GM21786 (cell line): ENCODE measurements around the gene ANOS1.
"Not testable (repeated sequence)": the region's sequence is repeated elsewhere in the genome, so short reads cannot be mapped to it uniquely, and the experiment has no call there.

Experiments used
- ATAC-seq: cut with Tn5 transposase; IDR thresholded peaks from one replicate; pipeline ENCODE4 v1.9.1; 2021; ENCODE audit not compliant: unreplicated experiment

The ANOS1 gene

GRCh38 chrX:8632924-8633323 is 99.0 kb downstream of the ANOS1 start:
- no peak for ATAC-seq

GRCh38 chrX:8629871-8630270 is 102.1 kb downstream of the ANOS1 start:
- no peak for ATAC-seq

DNA sequence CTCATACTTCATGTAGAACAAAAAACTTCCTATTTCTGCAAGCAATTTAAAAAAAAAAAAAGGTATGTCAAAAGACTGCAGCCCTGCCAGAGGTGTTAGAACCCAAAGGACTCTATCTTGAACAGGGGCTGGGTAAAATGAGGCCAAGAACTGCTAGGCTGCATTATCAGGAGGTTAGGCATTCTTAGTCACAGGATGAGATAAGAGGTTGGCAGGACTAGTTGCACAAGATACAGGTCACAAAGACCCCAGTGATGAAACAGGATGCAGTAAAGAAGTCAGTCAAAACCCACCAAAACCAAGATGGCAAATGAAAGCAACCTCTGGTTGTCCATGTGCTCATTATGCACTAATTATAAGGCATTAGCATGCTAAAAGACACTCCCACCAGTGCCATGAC is 104.1 kb downstream of the ANOS1 start:
- no peak for ATAC-seq

DNA sequence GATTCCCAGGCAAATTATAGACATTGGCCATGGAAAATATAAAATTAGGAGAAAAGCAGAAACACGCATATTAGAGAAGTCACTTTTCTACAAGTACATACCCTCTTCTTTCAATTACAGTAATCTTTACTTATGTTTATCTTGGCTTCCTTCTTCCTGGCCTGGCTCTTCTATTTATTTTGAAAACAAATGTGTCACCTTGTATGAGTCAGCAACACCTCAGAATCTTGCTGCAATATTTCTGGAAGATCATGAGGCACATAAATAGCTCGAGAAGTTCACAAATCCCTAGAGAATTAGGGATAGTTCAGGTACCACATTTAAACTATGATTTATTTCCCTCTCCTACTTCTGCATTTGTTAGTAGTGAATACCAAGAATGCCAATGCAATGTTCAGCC is 124.6 kb downstream of the ANOS1 start:
- no peak for ATAC-seq

DNA sequence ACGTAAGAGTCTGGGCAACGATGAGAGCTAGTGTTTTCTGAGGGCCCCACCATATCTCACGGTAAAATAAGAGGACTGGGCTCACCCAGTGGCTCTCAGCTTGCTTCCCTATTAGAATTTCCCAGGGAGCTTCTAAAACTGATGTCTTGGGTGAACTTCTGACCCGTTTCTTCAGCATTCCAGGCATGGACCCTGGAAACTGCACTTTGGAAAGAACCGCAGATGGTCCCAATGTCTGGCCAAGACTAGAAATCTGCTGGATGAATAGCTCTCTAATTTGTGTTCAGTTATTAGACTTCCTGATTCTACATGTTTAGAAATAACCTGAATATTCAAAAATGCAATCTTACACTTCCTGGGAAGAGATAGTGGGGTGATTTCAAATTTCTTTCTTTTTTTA is 127.8 kb downstream of the ANOS1 start:
- no peak for ATAC-seq

DNA sequence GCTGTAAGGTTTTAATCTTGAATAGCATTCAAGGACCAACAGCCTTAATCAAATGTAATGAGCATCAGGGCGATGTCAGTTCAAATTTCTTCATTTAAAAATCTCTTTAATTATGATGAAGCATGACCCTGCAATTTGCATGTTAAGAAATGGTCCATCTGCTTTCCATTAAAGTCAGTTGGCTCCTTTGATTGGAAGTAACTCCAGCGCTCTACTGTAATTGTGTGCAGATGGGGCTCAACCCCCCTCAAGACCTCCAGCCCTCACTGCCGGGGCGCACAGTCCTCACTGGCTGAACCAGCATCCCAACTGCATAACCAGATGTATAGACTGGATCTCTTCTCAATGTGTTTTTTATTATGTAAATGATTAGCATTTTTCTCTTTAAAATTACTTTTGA is 140.4 kb downstream of the ANOS1 start:
- ATAC-seq = no peak

DNA sequence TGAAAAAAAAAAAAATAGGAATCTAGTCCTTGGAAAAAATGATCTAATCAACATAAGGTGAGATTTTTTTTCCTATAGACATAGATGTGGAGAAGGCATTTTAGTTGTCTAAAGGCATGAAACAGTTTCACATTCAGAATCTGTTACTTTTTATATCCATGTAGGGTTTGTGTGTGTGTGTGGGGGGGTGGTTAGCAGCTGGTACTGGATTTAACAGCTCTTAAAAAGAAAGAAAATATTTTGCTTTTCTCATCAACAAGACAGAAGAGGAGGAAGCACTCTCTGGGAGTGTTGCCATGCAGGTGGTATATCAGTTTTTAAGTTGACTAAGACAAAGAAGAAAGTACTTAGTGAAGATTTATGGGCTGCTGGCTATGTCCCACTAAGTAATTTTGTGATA is 145.0 kb downstream of the ANOS1 start:
- no peak for ATAC-seq

- no peak for ATAC-seq
Observed at GRCh38 chrX:8579602-8580001, 152.3 kb downstream of the ANOS1 start.

DNA sequence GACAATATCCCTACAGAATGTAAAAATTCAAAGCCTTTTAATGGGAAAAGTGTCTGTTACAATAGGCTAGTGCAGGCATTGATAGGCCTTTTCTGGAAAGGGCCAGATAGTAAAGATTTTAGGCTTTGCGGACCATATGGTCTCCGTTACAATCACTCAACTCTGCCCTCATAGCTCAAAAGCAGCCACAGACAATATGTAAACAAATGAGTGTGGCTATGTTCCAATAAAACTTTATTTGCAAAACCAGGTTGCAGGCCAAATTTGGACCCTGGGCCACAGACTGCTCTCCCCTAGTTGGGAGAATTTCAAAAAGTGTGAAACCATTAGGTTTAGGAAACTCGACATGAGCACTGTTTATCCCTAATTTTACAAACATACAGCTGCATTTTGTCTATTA is 155.1 kb downstream of the ANOS1 start:
- no peak for ATAC-seq

DNA sequence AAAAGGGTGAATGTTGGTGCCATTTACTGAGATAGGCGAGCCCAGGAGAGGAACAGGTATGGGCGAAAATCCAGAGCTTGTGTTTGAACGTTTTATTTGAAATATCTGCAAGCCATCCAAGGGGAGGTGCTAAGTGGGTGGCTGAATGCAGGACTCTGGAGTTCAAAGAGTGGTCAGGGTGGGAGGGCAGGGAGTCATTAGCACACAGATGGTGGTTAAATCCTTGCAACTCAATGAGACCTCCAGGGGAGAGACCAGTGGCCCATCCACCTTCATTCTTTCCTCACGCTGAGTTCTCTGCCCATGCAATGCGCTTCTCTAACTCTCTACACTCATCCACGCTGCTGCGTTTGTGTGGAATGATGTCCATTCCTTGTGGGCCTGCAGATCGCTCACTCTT is 166.2 kb downstream of the ANOS1 start:
- no peak for ATAC-seq

DNA sequence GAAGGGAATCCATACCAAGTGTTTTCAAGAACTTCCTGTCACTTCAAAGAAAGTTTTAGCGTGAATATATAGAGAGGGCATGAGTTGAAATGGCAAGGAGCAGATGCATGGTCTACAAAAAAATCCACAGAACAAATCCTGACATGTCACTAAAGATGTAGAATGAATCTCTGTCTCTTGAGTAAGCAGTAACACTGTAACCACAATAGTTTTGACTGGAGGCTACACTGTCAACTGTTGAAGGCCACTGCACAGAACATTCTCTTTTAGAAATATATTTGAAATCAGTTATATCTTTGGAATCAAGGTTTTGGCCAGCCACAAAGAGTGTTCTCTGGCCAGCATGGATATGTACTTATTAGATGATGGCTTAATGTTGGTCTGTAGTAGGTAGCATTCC is 183.5 kb downstream of the ANOS1 start:
- no peak for ATAC-seq

DNA sequence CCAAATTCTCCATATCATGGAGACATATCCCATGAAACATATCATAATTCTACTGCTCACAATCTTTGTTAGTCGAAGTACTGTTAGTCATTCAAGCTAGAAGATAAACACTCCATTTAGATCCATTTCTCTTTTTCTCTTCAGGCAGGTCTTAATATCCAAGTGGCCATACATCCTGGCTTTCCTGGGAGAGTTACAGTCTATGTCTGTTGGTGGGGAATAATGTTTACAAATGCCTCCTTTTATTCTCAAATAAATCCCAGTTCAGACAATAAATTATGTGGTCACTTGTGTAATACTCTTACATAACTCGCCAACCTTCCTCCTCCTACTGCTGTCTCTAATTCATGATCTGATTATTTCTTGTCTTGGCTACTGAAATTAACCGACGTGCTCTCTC is 185.2 kb downstream of the ANOS1 start:
- no peak for ATAC-seq

DNA sequence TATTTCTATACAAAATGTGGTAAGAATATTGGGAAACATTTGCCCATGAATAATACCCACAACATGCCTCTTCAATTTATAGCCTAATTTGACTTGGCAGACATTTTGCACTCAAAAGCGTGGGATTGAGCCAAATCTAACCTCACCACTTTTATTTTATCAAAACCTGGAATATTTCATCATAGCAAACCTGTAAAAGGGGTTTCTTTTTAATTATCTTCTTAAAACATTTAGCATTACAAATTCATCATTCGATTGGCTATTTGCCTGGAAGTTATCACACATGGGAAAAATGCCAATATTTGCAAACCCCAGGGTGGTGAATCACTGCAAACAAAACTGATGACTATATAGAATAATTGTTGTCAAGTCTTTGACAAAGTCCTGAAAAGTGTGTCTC is 211.1 kb downstream of the ANOS1 start:
- ATAC-seq = no peak

GRCh38 chrX:8520178-8520577 is 211.8 kb downstream of the ANOS1 start:
- ATAC-seq = no peak

- ATAC-seq = no peak
Observed at GRCh38 chrX:8504451-8504850, 227.5 kb downstream of the ANOS1 start.

DNA sequence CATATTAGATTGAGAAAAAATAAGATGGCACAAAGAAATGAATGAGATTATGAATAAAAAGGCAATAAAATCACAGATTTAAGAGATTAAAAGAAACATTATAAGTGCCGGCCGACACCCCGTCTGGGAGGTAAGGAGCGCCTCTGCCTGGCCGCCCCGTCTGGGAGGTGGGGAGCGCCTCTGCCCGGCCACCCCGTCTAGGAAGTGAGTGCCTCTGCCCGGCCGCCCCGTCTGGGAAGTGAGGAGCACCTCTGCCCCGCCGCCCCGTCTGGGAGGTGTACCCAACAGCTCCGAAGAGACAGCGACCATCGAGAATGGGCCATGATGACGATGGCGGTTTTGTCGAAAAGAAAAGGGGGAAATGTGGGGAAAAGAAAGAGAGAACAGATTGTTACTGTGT is 229.8 kb downstream of the ANOS1 start:
- ATAC-seq = not testable (repeated sequence)

DNA sequence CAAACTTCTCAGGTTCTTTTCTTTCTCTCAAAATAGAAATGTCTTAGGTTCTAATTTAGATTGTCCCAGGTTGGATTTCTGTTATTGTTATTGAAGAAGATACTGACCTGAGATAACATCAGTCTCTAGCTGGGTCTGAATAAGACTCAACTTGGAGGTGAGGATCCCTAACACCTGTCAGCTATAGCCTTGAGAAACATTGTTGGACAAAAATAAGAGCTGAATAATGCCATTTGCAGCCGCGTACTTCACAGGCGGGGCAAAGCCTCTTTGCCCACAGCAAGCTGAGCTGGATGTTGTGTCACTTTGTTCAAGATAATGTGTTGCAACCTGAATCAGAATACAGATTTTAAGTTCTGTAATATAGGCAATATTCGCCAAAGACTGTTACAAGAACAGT is 231.7 kb downstream of the ANOS1 start:
- ATAC-seq = no peak

DNA sequence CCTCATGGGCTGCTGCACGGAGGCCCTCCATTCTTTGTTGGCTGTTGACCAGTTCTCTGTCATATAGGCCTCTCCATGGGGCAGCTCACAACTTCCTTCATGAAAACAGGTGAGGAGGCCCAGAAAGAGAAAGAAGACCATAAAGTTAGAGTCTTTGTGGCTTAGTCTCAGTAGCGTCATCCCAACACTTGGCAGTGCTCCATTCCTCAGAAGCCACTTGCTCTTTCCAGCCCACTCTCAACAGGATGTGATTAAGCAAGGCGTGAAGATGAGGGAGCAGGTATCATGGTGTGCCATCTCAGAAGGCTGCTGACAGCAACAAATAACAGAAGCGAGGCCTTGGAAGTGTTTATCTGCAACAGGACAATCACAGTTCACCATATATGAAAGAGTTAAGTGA is 236.9 kb downstream of the ANOS1 start:
- ATAC-seq = not testable (repeated sequence)

- no peak for ATAC-seq
Observed at GRCh38 chrX:8484360-8484949, 247.5 kb downstream of the ANOS1 start.
